WI38 (cell line): ENCODE measurements around the gene BICC1.

Experiments used
- H3K4me3 ChIP-seq: 2 replicates; pipeline ENCODE4 v1.5.1; 2011; ENCODE audit warnings: low read depth, mild to moderate bottlenecking, control low read depth, low read length
- TF ChIP-seq, protein P1 (sequence below): IDR thresholded peaks from 2 replicates; pipeline ENCODE4 v1.5.1; 2012; ENCODE audit warnings: low read depth, mild to moderate bottlenecking, control low read depth, low read length

Gene BICC1

DNA sequence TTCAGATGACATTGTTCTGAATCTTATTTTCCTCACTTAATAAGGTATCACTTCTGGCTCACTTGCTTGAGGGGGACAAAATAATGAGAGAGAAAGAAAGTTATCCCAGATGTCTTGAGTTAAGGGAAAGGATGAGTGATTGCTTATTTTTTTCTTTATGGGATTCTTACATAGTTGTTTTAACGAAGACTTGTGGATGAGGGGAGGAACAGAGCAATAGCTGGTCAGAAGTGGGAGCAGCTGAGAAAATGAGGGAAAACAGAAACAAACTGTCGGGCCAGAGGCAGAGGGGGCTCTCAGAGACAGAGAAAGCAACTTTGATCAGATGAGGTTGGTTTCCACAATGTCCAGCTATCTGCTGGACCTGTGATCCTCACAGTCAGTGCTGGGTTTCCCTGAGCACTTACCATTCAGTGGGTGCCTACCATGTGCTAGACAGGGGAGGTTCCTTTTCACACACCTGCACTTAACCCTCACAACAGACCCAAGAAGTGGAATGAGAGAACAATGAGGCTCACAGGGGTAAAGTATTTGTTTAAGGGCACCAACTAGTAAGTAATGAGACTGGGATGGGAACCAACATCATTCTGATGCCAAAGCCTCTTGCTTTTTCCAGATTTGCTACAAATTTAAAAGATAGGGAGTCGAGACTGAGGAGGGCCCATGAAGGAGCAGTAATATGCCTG, 64.2 kb downstream of the BICC1 start:
- H3K4me3 ChIP-seq = no peak overlapping the region
- TF ChIP-seq, protein P1, sequence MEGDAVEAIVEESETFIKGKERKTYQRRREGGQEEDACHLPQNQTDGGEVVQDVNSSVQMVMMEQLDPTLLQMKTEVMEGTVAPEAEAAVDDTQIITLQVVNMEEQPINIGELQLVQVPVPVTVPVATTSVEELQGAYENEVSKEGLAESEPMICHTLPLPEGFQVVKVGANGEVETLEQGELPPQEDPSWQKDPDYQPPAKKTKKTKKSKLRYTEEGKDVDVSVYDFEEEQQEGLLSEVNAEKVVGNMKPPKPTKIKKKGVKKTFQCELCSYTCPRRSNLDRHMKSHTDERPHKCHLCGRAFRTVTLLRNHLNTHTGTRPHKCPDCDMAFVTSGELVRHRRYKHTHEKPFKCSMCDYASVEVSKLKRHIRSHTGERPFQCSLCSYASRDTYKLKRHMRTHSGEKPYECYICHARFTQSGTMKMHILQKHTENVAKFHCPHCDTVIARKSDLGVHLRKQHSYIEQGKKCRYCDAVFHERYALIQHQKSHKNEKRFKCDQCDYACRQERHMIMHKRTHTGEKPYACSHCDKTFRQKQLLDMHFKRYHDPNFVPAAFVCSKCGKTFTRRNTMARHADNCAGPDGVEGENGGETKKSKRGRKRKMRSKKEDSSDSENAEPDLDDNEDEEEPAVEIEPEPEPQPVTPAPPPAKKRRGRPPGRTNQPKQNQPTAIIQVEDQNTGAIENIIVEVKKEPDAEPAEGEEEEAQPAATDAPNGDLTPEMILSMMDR = no peak

DNA sequence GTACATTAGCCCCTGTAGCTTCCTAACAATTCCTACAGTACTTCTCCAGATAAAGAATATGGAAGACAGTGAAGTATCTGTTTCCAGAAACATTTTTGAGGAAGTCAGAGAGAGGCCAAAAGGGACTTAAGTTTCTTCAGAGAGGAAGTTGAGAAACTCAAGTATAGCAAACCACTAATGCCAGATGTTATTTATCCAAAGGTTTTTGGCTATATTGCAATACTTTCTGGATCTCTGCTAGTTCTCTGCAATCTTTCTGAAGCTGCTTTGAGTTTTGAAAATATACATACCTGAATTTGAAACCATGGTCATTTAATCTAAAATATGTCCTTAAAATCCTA, 64.7 kb downstream of the BICC1 start:
- TF ChIP-seq, protein P1 = no peak
- no peak overlapping the region for H3K4me3 ChIP-seq

DNA sequence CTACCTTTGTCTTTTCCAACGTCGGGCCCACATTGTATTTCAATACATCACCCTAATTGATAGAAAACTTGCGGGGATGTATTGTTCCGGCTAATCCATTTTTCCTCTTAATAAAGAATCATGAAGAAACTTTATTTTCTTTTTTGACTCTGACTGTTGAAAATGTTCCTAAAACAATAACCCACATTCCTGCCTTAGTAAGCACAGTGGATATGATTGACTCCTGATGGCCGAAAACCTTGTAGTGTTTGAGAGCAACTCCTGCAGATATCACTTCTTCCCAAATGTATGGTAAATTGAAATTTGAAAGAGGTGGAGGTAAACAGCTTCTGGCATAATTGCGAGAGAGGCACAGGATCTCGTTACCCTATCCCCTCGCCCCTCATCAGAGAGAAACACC, 65.7 kb downstream of the BICC1 start:
- TF ChIP-seq, protein P1 = no peak
- H3K4me3 ChIP-seq = no peak overlapping the region

DNA sequence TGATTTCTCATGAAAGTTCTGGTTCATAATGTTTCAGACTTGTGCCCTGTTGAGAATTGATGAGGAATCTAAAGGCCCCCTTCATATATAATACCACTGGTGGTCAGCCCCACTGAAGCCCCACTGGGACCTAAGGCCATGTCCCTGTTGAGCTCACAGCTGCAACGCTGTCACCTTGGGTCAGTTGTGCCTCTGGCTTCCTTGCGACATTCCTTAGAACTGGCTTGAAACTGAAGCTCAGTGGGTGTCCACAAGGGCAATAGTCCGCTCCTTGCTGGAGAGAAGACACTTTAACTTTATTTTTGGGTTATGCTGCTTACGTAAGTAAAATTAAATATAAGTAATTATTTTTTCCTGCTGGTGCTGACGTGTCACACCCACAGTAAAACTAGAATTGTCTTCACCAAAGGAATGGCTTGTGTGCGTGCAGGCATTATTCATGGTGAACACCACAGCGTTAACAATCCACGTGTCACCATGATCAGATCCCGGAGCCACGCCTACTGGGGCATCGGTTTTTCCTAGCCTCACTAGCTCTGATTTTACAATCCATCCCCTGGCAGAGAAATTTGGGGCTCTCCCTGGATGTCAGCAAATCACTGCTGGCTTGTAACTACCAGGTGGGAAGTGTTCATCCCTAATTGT, 66.5 kb downstream of the BICC1 start:
- TF ChIP-seq, protein P1 = no peak
- no peak overlapping the region for H3K4me3 ChIP-seq

DNA sequence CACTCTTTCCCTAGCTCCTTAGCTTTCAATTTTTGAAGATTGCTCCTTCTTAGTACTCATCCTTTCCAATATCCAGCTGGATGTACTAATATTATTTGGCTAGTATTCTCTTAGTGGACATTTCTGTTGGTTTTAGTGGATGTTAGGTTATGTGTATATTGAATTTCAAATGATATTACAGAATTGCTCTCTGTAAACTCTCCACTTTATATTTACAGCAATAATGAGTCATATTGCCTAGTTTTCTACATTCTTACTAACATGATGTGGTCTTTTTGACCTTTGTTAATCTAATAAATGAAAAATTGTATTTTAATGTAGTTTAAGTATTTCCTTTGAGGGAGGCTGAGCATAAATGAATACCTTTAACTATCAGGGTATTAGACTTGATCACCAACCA, 69.4 kb downstream of the BICC1 start:
- TF ChIP-seq, protein P1 = no peak
- no peak overlapping the region for H3K4me3 ChIP-seq

DNA sequence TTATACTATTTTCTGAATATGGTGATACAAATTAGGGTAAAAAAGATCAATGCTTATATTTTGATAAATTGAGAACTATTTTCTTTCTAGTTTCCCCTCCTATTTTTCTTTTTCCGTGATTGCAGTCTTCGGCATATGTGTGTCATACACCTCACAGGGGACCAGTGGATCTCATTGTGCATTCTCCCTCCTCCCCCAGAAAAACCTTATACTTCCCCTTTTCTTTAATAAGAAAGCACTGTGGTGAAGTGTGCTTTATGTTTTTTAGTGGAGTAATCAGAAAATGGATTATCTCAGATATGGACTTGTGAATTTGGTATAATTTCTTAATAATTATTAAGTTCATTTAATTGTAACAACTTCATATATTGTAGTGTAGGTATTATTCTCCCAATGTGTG, 72.8 kb downstream of the BICC1 start:
- TF ChIP-seq, protein P1 = no peak
- no peak overlapping the region for H3K4me3 ChIP-seq
